DMS153 treated with DMSO at 0.1 percent for 48 hours (cell line): Measurements from ENCODE around the gene TMIGD1.
A peak's percentile ranks its signal among the peaks of the same experiment; 100 is the strongest.

Experiments
- DNase-seq: peaks from one replicate; lab custom pipeline; 2025; ENCODE audit not compliant: unreplicated experiment; lab: John Stamatoyannopoulos, UW

Gene TMIGD1

GRCh38 chr17:30333503-30334360 lies at the start of gene TMIGD1:
TMIGD1 (minus strand) TSS chr17:30334057; CDS start chr17:30332133, 1,924 bp downstream.
- DNase-seq, result no peak

- DNase-seq, result no peak
Measured at GRCh38 chr17:30382345-30382744, 48.5 kb upstream of the TMIGD1 start.

GRCh38 chr17:30381340-30381659 lies 47.4 kb upstream of the TMIGD1 start:
- DNase-seq, result no peak

- no peak for DNase-seq
Measured at GRCh38 chr17:30380643-30381339, 46.9 kb upstream of the TMIGD1 start.

- DNase-seq, result peak; percentile 31
Measured at GRCh38 chr17:30379903-30380381, 46.1 kb upstream of the TMIGD1 start.

- no peak for DNase-seq
Measured at GRCh38 chr17:30379303-30379902, 45.5 kb upstream of the TMIGD1 start.

GRCh38 chr17:30378825-30379302 lies 45.0 kb upstream of the TMIGD1 start, which contains the start of gene CPD:
CPD (plus strand) TSS chr17:30378927; CDS start chr17:30378981, 54 bp downstream.
- DNase-seq, result peak; percentile 91

- DNase-seq, result no peak
Measured at GRCh38 chr17:30378241-30378824, 44.5 kb upstream of the TMIGD1 start.

GRCh38 chr17:30377574-30378240 lies 43.9 kb upstream of the TMIGD1 start:
- DNase-seq, result no peak

- peak; percentile 99 for DNase-seq
Measured at GRCh38 chr17:30376621-30377452, 43.0 kb upstream of the TMIGD1 start.

- DNase-seq, result no peak
Measured at GRCh38 chr17:30375661-30376060, 41.8 kb upstream of the TMIGD1 start.

- DNase-seq, result no peak
Measured at GRCh38 chr17:30372755-30373154, 38.9 kb upstream of the TMIGD1 start.

GRCh38 chr17:30369995-30370394 lies 36.1 kb upstream of the TMIGD1 start:
- DNase-seq, result no peak

- DNase-seq, result peak; percentile 60
Measured at GRCh38 chr17:30368912-30369720, 35.3 kb upstream of the TMIGD1 start.

- DNase-seq, result no peak
Measured at GRCh38 chr17:30366536-30366935, 32.7 kb upstream of the TMIGD1 start.

GRCh38 chr17:30363715-30364202 lies 29.9 kb upstream of the TMIGD1 start:
- DNase-seq, result no peak

- no peak for DNase-seq
Measured at GRCh38 chr17:30361766-30362279, 28.0 kb upstream of the TMIGD1 start.

- DNase-seq, result no peak
Measured at GRCh38 chr17:30360086-30360808, 26.4 kb upstream of the TMIGD1 start.
